Gastrocnemius medialis (tissue), 4 donors: ENCODE measurements around the gene PDE4B. TPM values are rescaled to one million over a fixed set of nuclear protein-coding genes. Genes with fewer than 3 reads are reported as not detected.

Experiments
- ATAC-seq, 2 donors: fragments of 150-250 bp; one replicate each; pipeline ENCODE4 v1.9.1; 2016
- DNase-seq, 2 donors: peaks; one replicate each; pipeline ENCODE4 v3.0.0-alpha.2; 2019
- H3K27ac ChIP-seq, 4 donors: fragments of 200-600 bp; sonication (generic); 1 replicate in 1 of 4; 2 replicates in 3 of 4; pipeline ENCODE4 v1.5.1; 2016 to 2018; ENCODE audit warnings: mild to moderate bottlenecking in 2 of 4, moderate library complexity in 1 of 4
- H3K27me3 ChIP-seq, 3 donors: fragments of 200-600 bp; sonication (generic) in 2 of 3; 1 replicate in 1 of 3; 2 replicates in 2 of 3; pipeline versions ENCODE4 v1.5.1 to v1.6.0; 2016 to 2019; ENCODE audit warnings: mild to moderate bottlenecking in 1 of 3, moderate library complexity in 1 of 3
- H3K36me3 ChIP-seq, 2 donors: fragments of 200-600 bp; sonication (generic) in 1 of 2; one replicate each; pipeline ENCODE4 v1.5.1; 2017 to 2018
- H3K4me1 ChIP-seq, 2 donors: fragments of 200-600 bp; sonication (generic) in 1 of 2; one replicate each; pipeline ENCODE4 v1.5.1; 2016 to 2017; ENCODE audit warnings: mild to moderate bottlenecking in 2 of 2
- H3K4me3 ChIP-seq, 4 donors: fragments of 200-600 bp; sonication (generic) in 3 of 4; 1 replicate in 1 of 4; 2 replicates in 3 of 4; pipeline ENCODE4 v1.5.1; 2016 to 2019; ENCODE audit warnings: mild to moderate bottlenecking in 2 of 4
- H3K9me3 ChIP-seq, 3 donors: fragments of 200-600 bp; sonication (generic) in 2 of 3; 1 replicate in 1 of 3; 2 replicates in 2 of 3; pipeline ENCODE4 v1.5.1; 2016 to 2019
- CTCF ChIP-seq, 5 experiments: fragments of 450-650 bp in 3 of 5; fragments of 200-600 bp in 2 of 5; sonication (generic) in 2 of 5; IDR thresholded peaks in 4 of 5; conservative IDR thresholded peaks in 1 of 5; 1 replicate in 4 of 5; 2 replicates in 1 of 5; pipeline ENCODE4 v1.5.1; 2016 to 2019; ENCODE audit warnings: antibody characterized with exemption in 5 of 5, mild to moderate bottlenecking in 3 of 5, moderate library complexity in 3 of 5
- POLR2A ChIP-seq, 2 donors: fragments of 450-650 bp; IDR thresholded peaks; one replicate each; pipeline ENCODE4 v1.6.1; 2017; ENCODE audit warnings: antibody characterized with exemption in 2 of 2, mild to moderate bottlenecking in 2 of 2, moderate library complexity in 2 of 2
- in situ Hi-C, 4 donors: fragments of 200-750 bp; cut with MboI; loops; one replicate each; pipeline versions ENCODE4 v1.15.0 to v1.8.0; 2017; ENCODE audit warnings: low sequenced_read_pairs in 4 of 4
- intact Hi-C: fragments of 100-400 bp; cut with DNase I; formaldehyde crosslinking; loops from one replicate; pipeline ENCODE4 v1.15.1; 2023; ENCODE audit warnings: low total_unique reads
- total RNA-seq, 4 donors: library from RNA; depleted of rRNA; stranded (reverse); fragments of >200 nt; gene quantifications; one replicate each; pipeline versions ENCODE4 v1.1.0 to v1.2.3, GENCODE V29; 2016

Gene PDE4B
- total RNA-seq, 4 donors from 2014 or later, result 4.5 to 8.5 (median 7.9) TPM

- no peak for TF ChIP-seq CTCF (IDR thresholded peaks at IDR 0.05 in 4 of 5, conservative IDR thresholded peaks at IDR 0.05 in 1 of 5)
- TF ChIP-seq POLR2A (IDR thresholded peaks at IDR 0.05), result no peak
- H3K4me1 ChIP-seq, result no peaks in the 10 kb centered on the region
- ATAC-seq (no peak), DNase-seq (no peak)
- in situ Hi-C loops, result no loop called here
- H3K9me3 ChIP-seq, result no peaks in the 10 kb centered on the region
- intact Hi-C loops, result no loop called here
- H3K36me3 ChIP-seq, result no peaks in the 10 kb centered on the region
- H3K27ac ChIP-seq, result no peak overlapping the region
- no peaks in the 10 kb centered on the region for H3K27me3 ChIP-seq
- no peak overlapping the region for H3K4me3 ChIP-seq
Observed at GRCh38 chr1:65889441-65889840, 96.7 kb downstream of the PDE4B start.

GRCh38 chr1:65890201-65890843 lies 97.6 kb downstream of the PDE4B start:
- H3K4me3 ChIP-seq, result no peak overlapping the region
- no peaks in the 10 kb centered on the region for H3K36me3 ChIP-seq
- in situ Hi-C loops (no loop called here), intact Hi-C loops (no loop called here)
- no peaks in the 10 kb centered on the region for H3K9me3 ChIP-seq
- no peaks in the 10 kb centered on the region for H3K4me1 ChIP-seq
- ATAC-seq, result no peak
- DNase-seq, result no peak
- no peaks in the 10 kb centered on the region for H3K27me3 ChIP-seq
- no peak overlapping the region for H3K27ac ChIP-seq
- no peak for TF ChIP-seq CTCF (IDR thresholded peaks at IDR 0.05 in 4 of 5, conservative IDR thresholded peaks at IDR 0.05 in 1 of 5)
- TF ChIP-seq POLR2A (IDR thresholded peaks at IDR 0.05), result no peak

- Histone ChIP-seq H3K9me3 (no peaks in the 10 kb centered on the region), H3K36me3 (no peaks in the 10 kb centered on the region), H3K4me1 (no peaks in the 10 kb centered on the region), H3K4me3 (no peak overlapping the region), H3K27me3 (no peaks in the 10 kb centered on the region), H3K27ac (no peak overlapping the region)
- in situ Hi-C loops (no loop called here), intact Hi-C loops (no loop called here)
- DNase-seq, result no peak
- TF ChIP-seq POLR2A (IDR thresholded peaks at IDR 0.05), result no peak
- TF ChIP-seq CTCF (IDR thresholded peaks at IDR 0.05 in 4 of 5, conservative IDR thresholded peaks at IDR 0.05 in 1 of 5), result no peak
- ATAC-seq, result no peak
Observed at GRCh38 chr1:65894738-65895605, 102.3 kb downstream of the PDE4B start.

GRCh38 chr1:65896721-65897120 lies 104.0 kb downstream of the PDE4B start:
- ATAC-seq (no peak), DNase-seq (no peak)
- Histone ChIP-seq H3K27ac (no peak overlapping the region), H3K4me1 (no peaks in the 10 kb centered on the region), H3K27me3 (no peaks in the 10 kb centered on the region), H3K36me3 (no peaks in the 10 kb centered on the region), H3K4me3 (no peak overlapping the region), H3K9me3 (no peaks in the 10 kb centered on the region)
- in situ Hi-C loops, result no loop called here
- TF ChIP-seq CTCF (IDR thresholded peaks at IDR 0.05 in 4 of 5, conservative IDR thresholded peaks at IDR 0.05 in 1 of 5) (no peak), POLR2A (IDR thresholded peaks at IDR 0.05) (no peak)
- intact Hi-C loops, result no loop called here
